ENCODE measurements around the gene CCDC159. TPM values are rescaled to one million over a fixed set of nuclear protein-coding genes. Genes with fewer than 3 reads are reported as not detected.

CCDC159 gene
- total and polyA plus RNA-seq, 2 of the 13 experiments (the other 11 are each of a cell fraction or from before 2014, with no cell fraction given), result 1.7 to 6.3 TPM

DNA sequence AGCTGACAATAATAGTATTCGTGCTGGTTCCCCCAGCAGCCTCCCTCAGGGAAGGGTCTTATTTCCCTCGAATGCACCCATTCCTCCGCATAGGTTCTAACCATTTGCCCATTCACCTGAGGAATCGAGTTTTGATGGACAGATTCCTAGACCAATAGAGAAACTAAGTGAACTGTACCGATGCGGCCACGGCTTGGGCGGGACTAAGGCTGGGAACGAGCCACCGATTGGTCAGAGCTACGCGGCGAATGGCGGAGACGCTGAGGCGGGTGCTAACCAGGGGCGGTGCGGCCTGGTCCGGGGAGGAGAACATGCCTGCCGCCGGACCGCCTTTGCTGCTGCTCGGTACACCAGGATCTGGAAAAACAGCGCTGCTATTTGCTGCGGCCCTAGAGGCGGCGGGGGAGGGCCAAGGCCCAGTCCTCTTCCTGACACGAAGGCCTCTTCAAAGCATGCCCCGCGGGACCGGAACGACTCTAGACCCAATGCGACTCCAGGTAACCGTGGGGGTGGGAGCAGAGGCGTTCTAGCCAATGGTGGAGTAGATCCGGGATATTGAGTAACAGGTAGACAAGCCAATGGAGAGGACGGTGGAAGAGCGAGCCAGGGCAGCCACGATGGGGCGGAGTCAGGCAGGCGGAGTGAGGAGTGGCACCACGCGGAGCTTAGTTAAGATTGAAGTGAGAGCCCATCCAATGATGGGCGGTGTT is 28.3 kb downstream of the CCDC159 start, which contains the start of gene SWSAP1 (continued):
- peak; percentile 2; the same call in 1 of the 2 replicates for TF ChIP-seq CHD4 (IDR thresholded peaks at IDR 0.05; ENCODE audit: borderline replicate concordance, low read length)
- TF ChIP-seq, protein P1, sequence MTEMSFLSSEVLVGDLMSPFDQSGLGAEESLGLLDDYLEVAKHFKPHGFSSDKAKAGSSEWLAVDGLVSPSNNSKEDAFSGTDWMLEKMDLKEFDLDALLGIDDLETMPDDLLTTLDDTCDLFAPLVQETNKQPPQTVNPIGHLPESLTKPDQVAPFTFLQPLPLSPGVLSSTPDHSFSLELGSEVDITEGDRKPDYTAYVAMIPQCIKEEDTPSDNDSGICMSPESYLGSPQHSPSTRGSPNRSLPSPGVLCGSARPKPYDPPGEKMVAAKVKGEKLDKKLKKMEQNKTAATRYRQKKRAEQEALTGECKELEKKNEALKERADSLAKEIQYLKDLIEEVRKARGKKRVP (CRISPR knock-in tag; IDR thresholded peaks at IDR 0.05), result 0 out of 4 replicates have a peak, but pooled peaks of 1 of the 2 experiments have one; percentile 40
- no peak for TF ChIP-seq HDAC2 (CRISPR knock-in tag; IDR thresholded peaks at IDR 0.05)
- TF ChIP-seq ZNF44 (CRISPR knock-in tag; IDR thresholded peaks at IDR 0.05), result peak; percentile 87; the same call in 1 of the 2 replicates
- TF ChIP-seq ARNTL (CRISPR knock-in tag; IDR thresholded peaks at IDR 0.05), result no peak
- TF ChIP-seq, protein P2, sequence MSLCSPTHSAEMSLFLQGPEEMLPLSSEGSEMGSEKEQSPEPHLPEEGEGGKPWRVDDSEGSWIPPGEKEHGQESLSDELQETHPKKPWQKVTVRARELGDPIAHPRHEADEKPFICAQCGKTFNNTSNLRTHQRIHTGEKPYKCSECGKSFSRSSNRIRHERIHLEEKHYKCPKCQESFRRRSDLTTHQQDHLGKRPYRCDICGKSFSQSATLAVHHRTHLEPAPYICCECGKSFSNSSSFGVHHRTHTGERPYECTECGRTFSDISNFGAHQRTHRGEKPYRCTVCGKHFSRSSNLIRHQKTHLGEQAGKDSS (CRISPR knock-in tag; IDR thresholded peaks at IDR 0.05; ENCODE audit: borderline replicate concordance, low read depth), result 0 out of 2 replicates have a peak, but pooled peaks have one; percentile 51
- TF ChIP-seq KDM5A (IDR thresholded peaks at IDR 0.05; ENCODE audit: borderline replicate concordance, low read length), result peak; percentile 88; the same call in 1 of the 2 replicates
- TF ChIP-seq, protein P3, sequence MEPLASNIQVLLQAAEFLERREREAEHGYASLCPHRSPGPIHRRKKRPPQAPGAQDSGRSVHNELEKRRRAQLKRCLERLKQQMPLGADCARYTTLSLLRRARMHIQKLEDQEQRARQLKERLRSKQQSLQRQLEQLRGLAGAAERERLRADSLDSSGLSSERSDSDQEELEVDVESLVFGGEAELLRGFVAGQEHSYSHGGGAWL (CRISPR knock-in tag; IDR thresholded peaks at IDR 0.05), result peak; percentile 81; the same call in 1 of the 2 replicates
- TF ChIP-seq, protein P4, sequence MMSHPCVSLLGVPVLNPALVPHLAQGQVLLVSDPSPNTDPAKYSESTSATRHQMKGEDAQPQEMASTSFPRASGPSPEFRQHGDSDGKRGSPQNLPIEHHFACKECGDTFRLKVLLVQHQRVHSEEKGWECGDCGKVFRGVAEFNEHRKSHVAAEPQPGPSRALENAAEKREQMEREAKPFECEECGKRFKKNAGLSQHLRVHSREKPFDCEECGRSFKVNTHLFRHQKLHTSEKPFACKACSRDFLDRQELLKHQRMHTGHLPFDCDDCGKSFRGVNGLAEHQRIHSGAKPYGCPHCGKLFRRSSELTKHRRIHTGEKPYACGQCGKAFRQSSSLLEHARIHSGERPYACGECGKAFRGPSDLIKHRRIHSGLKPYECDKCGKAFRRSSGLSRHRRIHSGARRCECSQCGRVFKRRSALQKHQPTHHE (CRISPR knock-in tag; IDR thresholded peaks at IDR 0.05; ENCODE audit: borderline replicate concordance), result peak; percentile 61; the same call in 1 of the 2 replicates
- TF ChIP-seq ZNF569 (CRISPR knock-in tag; IDR thresholded peaks at IDR 0.05; ENCODE audit: borderline replicate concordance), result peak; percentile 62; the same call in 1 of the 2 replicates
- no peak for TF ChIP-seq JARID2 (CRISPR knock-in tag; IDR thresholded peaks at IDR 0.05; ENCODE audit: insufficient replicate concordance)
- TF ChIP-seq ELF3 (CRISPR knock-in tag; IDR thresholded peaks at IDR 0.05), result no peak
- TF ChIP-seq KLF9 (CRISPR knock-in tag; IDR thresholded peaks at IDR 0.05; ENCODE audit: low read depth), result no peak
- no peak for TF ChIP-seq SIX4 (CRISPR knock-in tag; IDR thresholded peaks at IDR 0.05)
- no peak for TF ChIP-seq ZNF292 (CRISPR knock-in tag; IDR thresholded peaks at IDR 0.05; ENCODE audit: borderline replicate concordance, low read depth)
- 0 out of 2 replicates have a peak, but pooled peaks have one; percentile 0 for TF ChIP-seq KDM4B (CRISPR knock-in tag; IDR thresholded peaks at IDR 0.05)
- TF ChIP-seq, protein P5, sequence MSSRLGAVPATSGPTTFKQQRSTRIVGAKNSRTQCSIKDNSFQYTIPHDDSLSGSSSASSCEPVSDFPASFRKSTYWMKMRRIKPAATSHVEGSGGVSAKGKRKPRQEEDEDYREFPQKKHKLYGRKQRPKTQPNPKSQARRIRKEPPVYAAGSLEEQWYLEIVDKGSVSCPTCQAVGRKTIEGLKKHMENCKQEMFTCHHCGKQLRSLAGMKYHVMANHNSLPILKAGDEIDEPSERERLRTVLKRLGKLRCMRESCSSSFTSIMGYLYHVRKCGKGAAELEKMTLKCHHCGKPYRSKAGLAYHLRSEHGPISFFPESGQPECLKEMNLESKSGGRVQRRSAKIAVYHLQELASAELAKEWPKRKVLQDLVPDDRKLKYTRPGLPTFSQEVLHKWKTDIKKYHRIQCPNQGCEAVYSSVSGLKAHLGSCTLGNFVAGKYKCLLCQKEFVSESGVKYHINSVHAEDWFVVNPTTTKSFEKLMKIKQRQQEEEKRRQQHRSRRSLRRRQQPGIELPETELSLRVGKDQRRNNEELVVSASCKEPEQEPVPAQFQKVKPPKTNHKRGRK (CRISPR knock-in tag; IDR thresholded peaks at IDR 0.05), result no peak
- 0 out of 2 replicates have a peak, but pooled peaks have one; percentile 54 for TF ChIP-seq KLF12 (CRISPR knock-in tag; IDR thresholded peaks at IDR 0.05; ENCODE audit: borderline replicate concordance)
- TF ChIP-seq, protein P6, sequence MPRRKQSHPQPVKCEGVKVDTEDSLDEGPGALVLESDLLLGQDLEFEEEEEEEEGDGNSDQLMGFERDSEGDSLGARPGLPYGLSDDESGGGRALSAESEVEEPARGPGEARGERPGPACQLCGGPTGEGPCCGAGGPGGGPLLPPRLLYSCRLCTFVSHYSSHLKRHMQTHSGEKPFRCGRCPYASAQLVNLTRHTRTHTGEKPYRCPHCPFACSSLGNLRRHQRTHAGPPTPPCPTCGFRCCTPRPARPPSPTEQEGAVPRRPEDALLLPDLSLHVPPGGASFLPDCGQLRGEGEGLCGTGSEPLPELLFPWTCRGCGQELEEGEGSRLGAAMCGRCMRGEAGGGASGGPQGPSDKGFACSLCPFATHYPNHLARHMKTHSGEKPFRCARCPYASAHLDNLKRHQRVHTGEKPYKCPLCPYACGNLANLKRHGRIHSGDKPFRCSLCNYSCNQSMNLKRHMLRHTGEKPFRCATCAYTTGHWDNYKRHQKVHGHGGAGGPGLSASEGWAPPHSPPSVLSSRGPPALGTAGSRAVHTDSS (CRISPR knock-in tag; conservative IDR thresholded peaks at IDR 0.05), result no peak
- no peak for TF ChIP-seq AGO1 (IDR thresholded peaks at IDR 0.05; ENCODE audit: low read depth, low read length, poor library complexity, severe bottlenecking)
- 0 out of 2 replicates have a peak, but pooled peaks have one; percentile 51 for TF ChIP-seq ZNF124 (CRISPR knock-in tag; IDR thresholded peaks at IDR 0.05)
- no peak for TF ChIP-seq ZNF652 (CRISPR knock-in tag; IDR thresholded peaks at IDR 0.05; ENCODE audit: borderline replicate concordance, low read depth)
